HG02571 (cell line): Measurements from ENCODE around the gene GARNL3.

Experiments
- ATAC-seq: cut with Tn5 transposase; IDR thresholded peaks from one replicate; pipeline ENCODE4 v1.9.1; 2021; ENCODE audit warnings: mild to moderate bottlenecking, moderate library complexity; ENCODE audit not compliant: unreplicated experiment

The GARNL3 gene, protein sequence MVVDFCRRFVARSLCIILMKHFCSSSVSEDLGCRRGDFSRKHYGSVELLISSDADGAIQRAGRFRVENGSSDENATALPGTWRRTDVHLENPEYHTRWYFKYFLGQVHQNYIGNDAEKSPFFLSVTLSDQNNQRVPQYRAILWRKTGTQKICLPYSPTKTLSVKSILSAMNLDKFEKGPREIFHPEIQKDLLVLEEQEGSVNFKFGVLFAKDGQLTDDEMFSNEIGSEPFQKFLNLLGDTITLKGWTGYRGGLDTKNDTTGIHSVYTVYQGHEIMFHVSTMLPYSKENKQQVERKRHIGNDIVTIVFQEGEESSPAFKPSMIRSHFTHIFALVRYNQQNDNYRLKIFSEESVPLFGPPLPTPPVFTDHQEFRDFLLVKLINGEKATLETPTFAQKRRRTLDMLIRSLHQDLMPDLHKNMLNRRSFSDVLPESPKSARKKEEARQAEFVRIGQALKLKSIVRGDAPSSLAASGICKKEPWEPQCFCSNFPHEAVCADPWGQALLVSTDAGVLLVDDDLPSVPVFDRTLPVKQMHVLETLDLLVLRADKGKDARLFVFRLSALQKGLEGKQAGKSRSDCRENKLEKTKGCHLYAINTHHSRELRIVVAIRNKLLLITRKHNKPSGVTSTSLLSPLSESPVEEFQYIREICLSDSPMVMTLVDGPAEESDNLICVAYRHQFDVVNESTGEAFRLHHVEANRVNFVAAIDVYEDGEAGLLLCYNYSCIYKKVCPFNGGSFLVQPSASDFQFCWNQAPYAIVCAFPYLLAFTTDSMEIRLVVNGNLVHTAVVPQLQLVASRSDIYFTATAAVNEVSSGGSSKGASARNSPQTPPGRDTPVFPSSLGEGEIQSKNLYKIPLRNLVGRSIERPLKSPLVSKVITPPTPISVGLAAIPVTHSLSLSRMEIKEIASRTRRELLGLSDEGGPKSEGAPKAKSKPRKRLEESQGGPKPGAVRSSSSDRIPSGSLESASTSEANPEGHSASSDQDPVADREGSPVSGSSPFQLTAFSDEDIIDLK

DNA sequence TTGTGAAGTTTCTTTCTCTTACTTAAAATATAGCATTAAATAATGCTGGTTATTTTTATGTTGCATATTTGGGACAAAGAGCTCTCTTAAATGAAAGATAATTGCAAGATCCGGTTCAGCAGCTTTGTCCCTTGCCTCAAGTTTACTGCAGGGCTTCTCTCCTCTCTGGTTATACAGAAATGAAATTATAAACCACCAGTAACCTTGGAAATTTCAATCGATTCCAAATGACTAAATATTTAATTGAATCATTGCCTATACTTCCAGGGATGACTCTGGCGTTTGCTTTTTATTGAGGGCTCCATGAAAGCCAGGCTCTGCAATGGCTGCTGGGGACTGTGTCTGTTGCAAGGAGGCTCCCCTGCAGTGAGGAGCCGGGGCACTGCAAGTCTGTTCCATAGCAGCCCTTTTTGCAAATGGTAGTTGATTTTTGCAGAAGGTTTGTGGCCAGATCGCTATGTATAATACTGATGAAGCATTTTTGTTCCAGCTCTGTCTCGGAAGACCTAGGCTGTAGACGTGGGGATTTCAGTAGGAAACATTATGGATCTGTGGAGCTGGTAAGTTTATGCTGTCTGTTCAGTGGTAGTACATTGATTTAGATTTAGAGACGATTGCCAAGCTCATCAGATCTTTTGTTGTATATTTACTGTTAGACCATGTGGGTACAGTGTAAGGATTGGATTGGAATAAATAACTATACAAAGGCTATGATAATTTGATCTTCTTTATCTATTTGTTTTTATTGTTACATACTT lies at the start of gene GARNL3:
GARNL3 (plus strand) TSS at position 313 of the 758 bp plus-strand sequence; CDS start at position 417, 104 bp downstream.
- ATAC-seq = no peak

DNA sequence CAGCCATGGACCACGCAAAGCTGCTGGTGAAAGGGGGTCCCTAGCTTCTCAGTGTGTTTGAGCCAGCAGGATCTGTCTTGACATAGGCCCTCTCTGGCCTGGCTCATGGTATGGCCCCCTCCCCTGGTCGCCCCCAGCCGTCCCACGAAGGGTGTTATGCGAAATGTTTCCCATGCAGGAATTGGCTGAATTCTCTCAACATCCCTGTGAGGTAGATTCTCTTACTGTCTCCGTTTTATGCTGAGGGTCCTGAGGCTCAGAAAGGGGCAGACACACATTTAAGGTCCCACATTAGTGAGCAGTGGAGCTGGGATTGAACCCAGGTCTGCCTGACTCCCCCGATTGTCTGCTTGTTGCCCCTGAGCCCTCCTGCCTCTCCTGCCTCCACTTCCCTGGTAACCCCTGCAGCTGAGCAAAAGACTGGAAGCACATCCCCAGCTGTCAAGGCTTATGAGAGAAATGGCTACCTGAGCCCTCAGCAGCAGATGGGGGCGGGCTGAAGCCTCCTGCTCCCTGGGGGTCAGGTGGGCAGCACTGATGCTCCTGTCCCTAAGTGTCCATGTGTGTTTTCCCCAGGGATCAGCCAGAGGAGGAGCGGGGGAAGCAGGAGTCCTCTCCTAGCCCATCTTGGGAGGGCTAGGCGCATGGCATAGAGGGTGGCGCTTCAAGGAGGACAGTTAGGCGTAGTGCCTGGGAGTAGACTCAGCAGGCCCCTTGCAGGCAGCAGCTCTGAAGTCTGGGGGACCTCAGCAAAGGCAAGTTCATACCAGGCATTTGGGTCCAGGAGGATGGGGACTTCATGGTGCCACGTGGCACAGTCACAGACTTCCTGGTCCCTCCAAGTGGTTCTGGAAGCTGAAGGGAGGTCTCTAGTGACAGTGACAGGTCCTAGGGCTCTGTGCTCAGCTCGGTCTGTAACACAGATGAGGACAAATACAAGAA lies 49.0 kb upstream of the GARNL3 start:
- no peak for ATAC-seq

DNA sequence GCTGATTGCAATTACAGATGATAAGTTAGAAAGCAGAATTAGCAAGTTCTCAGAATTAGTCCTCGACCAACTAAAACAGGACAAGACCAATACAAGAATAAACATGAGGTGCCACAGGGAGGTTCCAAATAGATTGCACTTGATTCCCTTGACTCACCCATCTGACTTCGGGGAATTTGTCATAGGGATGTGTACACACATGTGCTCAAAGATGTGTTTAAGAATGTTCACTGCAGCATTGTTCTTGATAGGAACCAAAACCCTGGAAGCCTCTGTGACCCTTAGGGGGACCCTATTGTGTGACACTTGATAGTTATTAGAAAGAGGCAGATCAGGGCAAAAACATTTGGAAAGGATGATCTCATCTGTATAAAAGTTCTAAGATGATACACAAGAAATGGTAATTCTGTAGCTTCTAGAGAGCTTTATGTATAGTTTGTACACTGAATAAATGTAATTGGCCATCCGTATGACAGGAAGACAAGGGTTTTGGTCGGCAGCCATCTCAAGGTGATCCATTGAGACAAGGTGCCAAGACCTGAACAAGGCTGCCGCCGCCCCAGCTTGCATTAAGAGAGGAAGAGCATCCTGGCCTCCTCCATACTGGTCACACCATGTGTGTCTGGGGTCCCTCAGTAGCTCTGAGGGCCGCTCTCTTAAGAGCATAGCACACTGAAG lies 48.2 kb upstream of the GARNL3 start:
- ATAC-seq = no peak

DNA sequence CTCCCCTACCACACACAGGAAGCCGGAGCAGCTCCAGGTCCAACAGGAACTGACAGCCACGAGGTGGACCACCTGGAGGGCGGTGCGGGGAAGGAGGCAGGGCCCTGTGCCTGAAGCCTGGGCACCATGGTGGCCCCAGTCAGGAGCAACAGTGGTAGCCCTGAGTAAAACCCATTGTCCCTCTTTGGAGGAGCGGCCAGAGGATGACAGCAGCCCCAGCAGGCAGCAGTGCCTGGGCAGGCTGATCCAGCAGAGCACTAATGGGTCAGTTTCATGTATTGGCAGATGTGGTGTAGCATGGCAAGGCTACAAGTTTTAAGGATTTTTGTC lies 47.7 kb upstream of the GARNL3 start:
- ATAC-seq = no peak

DNA sequence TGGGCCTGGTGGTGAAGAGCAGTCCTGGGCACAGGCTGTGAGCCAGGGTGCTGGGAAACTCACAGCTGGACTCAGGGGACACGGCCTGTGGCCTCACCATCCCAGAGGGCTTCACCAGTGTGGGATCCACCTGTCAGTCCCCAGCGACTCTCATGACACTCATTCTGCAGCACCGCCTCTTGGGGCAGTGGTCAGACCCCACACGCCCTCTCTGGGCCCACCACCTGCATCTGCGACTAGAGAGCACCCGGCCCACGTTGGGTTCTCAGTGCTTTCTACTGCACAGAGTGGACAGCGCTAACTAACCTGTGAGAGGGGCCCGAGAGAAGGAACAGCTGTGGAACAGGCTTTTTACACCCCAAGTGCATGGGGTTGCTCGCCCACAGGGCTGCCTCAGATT lies 45.8 kb upstream of the GARNL3 start:
- no peak for ATAC-seq

DNA sequence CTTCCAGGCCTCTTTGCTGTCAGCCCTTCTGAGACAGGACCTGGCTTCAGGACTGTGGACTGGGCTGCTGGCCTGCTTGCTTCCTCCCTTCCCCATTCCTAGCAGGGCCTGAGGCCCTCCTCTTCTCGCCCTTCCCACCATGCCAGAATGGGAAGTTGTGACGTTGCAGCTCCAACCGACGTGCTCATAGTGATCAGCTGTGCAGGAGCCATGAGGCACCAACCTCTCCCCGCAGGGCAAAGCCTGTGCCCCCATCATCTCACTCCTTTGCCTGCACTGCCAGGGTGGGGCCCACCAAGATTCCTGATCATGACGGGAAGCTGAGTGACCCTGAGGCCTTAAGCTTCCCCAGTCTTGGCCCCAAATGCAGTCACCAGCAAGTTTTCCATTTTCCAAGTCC lies 45.1 kb upstream of the GARNL3 start:
- ATAC-seq = no peak

DNA sequence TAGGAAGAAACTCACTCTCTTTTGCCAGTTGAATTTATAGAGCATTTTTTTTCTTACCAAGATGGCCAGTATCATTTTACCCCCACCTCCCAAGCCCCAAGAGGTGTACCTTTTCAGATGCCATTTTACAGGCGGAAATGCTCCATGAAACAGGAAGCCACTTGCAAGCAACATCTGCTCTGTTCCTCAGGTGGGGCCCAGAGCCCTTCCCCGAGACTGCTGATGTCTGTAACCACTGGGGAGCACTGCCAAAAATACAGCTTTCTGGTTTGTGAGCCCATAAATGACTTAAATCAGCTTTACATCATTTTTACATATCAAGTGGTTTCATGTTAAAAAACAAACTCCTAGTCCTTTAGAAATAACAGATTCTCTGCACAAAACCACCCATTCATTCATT lies 42.9 kb upstream of the GARNL3 start:
- no peak for ATAC-seq

DNA sequence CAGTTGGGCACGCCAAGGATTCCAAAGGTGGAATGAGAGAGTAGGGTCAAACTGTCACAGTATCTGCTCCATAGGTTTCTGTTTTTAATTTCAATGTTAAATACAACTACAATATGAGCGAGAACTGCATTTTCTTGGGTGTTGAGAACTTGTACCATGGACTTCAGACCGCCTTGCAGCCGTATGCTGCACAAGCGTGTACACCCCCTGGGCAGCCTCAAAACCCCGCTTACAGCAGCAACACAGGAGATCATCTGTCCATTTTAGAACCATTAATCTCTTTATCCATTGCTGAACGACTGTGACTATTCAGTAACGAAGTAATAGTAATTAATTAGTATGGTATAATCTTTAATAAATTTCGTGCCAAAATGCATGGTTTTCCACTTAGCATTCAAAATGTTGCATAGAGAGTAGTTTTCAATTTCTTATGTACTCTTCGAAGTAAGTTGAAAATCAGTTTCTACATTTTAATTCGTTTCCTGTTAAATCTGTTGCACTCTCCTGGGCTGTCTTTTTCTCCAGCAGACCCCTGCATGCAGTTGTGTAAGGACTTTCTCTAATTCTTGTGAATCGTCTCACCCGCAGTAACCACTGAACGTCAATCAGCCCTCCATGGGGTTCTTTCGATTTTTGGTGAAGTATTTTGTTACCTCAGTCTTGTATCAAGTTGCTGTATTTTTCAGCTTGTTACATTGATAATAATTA lies 42.0 kb upstream of the GARNL3 start:
- no peak for ATAC-seq

DNA sequence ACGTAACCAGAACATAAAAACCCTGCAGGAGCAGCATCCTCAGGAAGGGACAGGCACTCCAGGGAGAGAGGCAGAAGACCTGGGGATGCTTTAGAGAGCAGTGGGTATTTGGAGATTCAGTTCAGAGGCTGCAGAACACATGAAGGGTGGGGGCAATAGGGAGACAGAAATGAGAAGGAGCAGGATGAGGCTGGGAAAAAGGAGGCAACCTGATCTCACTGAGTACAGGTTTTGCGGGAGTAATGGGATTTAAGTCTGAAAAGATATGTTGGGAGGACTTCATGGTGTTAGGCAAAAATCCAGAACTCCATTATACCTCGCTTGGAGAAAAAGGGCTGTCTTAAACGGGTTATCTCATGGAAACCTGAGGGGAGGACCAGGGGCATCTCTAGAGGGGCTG lies 41.3 kb upstream of the GARNL3 start:
- ATAC-seq = no peak

DNA sequence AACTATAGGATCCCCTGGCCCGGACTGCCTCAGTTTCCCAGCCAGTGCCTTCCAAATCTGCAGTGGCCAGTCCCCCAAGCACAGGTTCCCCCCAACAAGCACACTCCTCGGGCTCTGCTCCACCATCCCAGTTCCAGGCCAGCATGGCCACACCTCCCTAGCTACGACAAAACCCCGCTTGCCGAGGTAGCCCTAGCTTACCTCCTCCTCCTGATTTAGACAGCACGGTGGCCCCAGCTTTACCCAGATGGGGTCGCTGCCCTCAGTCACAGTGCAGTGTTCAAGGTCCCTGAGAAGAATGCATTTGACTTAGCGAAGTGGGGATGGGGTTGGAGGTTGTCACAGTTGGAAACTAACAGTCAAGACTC lies 40.8 kb upstream of the GARNL3 start:
- no peak for ATAC-seq

DNA sequence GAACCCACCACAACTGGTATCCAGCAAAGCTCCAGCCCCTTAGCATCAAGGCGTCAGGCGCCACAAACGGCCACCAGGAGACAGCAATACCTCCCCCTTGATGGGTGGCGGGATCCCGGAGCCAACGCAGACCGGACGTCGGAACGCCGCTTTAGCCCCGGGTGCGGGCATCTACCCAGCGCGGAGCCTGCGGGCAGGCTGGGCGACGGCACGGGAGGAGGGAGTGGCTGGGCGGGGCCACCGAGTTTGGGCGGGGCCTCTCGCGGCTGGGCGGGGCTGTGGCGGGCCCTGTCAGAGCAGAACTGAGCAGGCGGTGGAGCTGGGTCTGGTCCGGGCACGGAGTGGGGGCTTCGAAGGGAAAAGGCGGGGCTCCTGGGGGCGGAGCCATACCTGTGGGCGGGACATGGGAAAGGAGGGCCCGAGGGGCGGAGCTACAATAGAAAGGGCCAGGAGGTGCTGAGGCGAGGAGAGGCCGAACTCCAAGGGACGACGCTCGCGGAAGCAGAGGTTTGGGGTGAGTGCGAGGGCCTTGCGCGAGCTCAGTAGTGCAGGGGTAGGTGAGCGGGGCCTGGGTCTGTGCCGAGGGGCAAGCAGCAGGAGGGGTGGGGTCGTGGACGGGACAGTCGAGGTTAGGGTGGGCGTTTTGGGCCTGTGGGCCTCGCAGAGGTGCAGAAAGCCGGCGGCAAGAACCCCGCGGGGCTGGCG lies 40.2 kb upstream of the GARNL3 start:
- ATAC-seq = peak; percentile 50

DNA sequence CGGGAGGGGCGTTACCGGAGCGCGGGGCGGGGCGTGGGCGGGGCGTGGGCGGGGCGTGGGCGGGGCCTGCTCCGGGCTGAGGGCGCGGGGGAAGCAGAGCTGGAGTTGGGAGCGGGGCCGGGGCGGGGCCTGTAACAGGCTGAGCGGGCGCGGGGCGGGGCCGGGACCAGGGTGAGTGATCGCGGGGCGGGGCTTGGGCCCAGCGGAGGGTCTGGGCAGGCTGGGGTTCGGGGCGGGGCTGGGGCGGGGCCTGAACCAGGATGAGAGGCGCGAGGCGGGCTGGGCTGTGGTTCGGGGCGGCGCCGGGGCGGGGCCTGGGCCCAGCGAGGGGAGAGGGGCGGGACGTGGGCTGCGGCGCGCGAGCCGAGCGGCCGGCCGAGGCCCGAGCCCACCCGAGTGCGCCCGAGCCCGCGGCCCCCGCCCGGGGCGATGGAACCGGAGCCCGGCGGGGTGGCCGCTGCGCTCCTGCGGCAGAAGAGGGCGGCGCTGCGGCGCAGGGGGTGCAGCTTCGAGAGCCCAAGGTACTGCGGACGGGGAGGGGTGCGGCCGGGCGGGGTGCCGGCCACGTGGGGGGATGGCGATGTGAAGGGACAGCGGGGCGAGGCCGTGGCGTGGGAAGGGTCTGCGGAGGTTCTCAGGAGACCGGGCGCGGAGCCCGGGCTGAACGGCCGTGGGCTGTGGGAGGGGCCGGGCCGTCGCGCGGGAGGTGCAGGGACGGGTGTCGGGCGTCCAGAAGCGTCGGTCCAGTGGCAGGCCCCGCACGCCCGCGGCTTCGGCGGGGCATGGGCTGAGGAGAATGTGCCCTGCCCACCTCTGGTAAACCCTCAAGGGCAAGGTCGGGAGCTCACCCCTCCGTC lies 39.5 kb upstream of the GARNL3 start:
- peak; percentile 40 for ATAC-seq

DNA sequence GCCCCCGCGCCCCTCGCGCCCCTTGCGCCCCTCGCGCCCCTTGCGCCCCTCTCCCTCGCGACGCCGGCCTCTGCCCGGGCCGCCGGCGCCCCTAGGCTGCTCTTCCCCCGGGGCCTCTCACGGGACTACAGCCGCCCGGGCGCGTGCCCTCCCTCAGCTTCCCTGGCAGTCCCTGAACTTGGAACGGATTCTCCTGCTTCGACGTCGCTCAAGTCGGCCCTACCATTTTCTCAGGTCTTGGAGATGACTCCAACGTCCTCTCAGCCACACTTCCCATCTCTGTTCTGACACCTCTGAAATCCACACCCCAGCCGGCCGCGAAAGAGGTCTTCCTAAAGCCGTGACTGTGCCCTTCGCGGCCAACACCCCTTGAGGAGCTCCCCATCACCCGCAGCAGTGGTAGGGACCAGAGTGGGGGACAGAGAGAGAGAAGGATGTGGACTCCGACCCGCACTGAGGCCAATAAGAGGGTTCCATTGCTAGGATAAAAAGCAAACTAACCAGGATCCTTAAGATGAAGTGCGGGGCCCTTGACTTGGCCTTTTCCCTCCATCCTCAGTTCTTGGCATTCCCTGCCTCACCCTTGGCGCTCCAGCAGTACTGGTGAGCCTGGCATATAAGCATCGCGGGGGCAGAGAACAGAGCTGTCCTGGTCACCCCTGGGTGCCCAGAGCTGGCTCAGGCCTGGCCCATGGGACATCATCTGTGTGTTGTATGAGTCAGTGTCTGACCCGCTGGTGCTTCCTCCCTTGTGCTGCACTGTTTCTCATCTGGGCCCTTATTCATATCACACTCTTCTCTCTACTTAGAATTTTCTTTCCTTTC lies 38.6 kb upstream of the GARNL3 start:
- ATAC-seq = no peak

DNA sequence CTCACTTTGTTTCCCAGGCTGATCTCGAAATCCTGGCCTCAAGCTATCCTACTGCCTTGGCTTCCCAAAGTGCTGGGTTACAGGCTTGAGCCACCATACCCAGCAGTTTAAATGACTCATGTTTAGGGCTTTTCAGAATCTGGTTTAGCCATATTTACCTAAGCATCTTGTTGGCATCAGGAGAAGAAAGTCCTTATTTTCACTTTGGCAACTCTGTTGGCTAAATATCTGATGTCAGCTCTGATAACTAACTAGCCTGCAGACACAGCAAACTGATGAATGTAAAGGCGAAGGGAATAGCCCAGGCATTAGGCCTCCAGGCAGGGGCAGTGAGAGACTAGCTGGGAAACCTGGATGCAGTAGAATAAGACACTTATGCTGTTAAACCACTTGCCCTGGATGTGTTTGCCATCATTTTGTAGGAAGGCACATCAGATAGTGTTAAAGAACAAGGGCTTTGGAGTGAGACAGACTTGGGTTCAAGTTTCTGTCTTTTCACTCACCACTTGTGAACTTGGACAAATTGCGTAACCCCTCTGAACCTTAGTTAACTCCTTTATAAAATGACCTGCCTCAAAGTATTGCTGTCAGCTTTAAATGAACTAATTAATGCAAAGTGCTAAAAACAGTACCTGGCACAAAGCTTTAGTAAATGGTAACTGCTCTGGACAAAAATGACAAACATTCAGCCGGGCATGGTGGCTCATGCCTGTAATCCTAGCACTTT lies 34.7 kb upstream of the GARNL3 start:
- no peak for ATAC-seq

DNA sequence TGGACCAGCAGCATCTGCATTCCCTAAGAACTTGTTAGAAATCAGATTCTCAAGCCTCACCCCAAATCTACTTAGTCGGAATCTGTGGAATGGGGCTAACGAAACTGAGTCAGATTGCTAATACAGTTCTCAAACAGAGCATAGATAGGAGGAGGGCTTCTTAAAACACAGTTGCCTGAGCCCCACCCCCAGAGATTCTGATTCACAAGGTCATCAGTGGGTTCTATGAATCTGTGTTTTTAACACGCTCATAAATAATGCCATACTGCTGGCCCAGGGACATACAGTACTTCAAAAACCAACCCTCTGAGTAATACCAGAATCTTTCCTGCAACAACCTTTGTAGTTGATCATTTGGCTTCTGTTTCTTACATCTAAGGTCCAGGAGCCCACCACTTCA lies 32.9 kb upstream of the GARNL3 start:
- ATAC-seq = no peak
